Thyroid gland (tissue), 4 donors: Measurements from ENCODE around the gene EHD4.

Source experiments
- CTCF ChIP-seq, 6 experiments: fragments of 200-600 bp in 3 of 6; fragments of 450-650 bp in 3 of 6; sonication (generic) in 3 of 6; IDR thresholded peaks; one replicate each; pipeline ENCODE4 v1.5.1; 2016 to 2019; ENCODE audit warnings: antibody characterized with exemption in 6 of 6, mild to moderate bottlenecking in 2 of 6, inconsistent platforms in 1 of 6, moderate library complexity in 1 of 6
- POLR2A ChIP-seq, 2 donors: fragments of 450-650 bp; IDR thresholded peaks; one replicate each; pipeline ENCODE4 v1.6.1; 2017; ENCODE audit warnings: antibody characterized with exemption in 2 of 2, mild to moderate bottlenecking in 2 of 2, moderate library complexity in 1 of 2

- TF ChIP-seq CTCF (IDR thresholded peaks at IDR 0.05): no peak
- no peak for TF ChIP-seq POLR2A (IDR thresholded peaks at IDR 0.05)
Observed at GRCh38 chr15:41921639-41922038, 50.7 kb downstream of the EHD4 start.
